Uterus (tissue), 4 donors: ENCODE measurements around the gene CCNY. TPM values are rescaled to one million over a fixed set of nuclear protein-coding genes. Genes with fewer than 3 reads are reported as not detected.

ENCODE experiments used
- DNase-seq, 2 donors: peaks; one replicate each; pipeline ENCODE4 v3.0.0-alpha.2; 2019 to 2020
- H3K27ac ChIP-seq, 2 donors: fragments of 200-600 bp; sonication (generic); 1 replicate in 1 of 2; 2 replicates in 1 of 2; pipeline ENCODE4 v1.5.1; 2016 to 2018
- H3K27me3 ChIP-seq, 2 donors: fragments of 200-600 bp; sonication (generic); one replicate each; pipeline ENCODE4 v1.5.1; 2018 to 2019; ENCODE audit warnings: control low read depth in 1 of 2
- H3K36me3 ChIP-seq, 2 donors: fragments of 200-600 bp; sonication (generic); one replicate each; pipeline ENCODE4 v1.5.1; 2019; ENCODE audit warnings: control low read depth in 1 of 2
- H3K4me1 ChIP-seq, 2 donors: fragments of 200-600 bp; sonication (generic); one replicate each; pipeline ENCODE4 v1.5.1; 2018 to 2019; ENCODE audit warnings: control low read depth in 1 of 2
- H3K4me3 ChIP-seq, 2 donors: fragments of 200-600 bp; sonication (generic); 1 replicate in 1 of 2; 2 replicates in 1 of 2; pipeline ENCODE4 v1.5.1; 2018 to 2019; ENCODE audit warnings: mild to moderate bottlenecking in 1 of 2
- H3K9me3 ChIP-seq, 2 donors: fragments of 200-600 bp; sonication (generic); one replicate each; pipeline ENCODE4 v1.5.1; 2019; ENCODE audit warnings: control low read depth in 1 of 2
- POLR2A ChIP-seq, 2 donors: fragments of 450-650 bp; IDR thresholded peaks; one replicate each; pipeline ENCODE4 v1.6.1; 2016; ENCODE audit warnings: antibody characterized with exemption in 2 of 2, mild to moderate bottlenecking in 1 of 2, moderate library complexity in 1 of 2
- intact Hi-C: fragments of 100-400 bp; cut with DNase I; formaldehyde crosslinking; loops from one replicate; pipeline ENCODE4 v1.15.1; 2023; ENCODE audit warnings: low total_unique reads
- total RNA-seq, 4 donors: library from RNA; depleted of rRNA in 3 of 4; stranded (reverse); fragments of >200 nt in 3 of 4; gene quantifications; one replicate each; pipeline versions ENCODE4 v1.1.0 to v1.2.4, GENCODE V29; 2014 to 2023
- TF ChIP-seq, protein P1 (sequence below), 4 experiments: fragments of 200-600 bp in 2 of 4; fragments of 450-650 bp in 2 of 4; sonication (generic) in 2 of 4; IDR thresholded peaks; one replicate each; pipeline ENCODE4 v1.5.1; 2016 to 2019; ENCODE audit warnings: antibody characterized with exemption in 4 of 4, mild to moderate bottlenecking in 2 of 4, moderate library complexity in 1 of 4
- donor health status: DM: yes; HTN: yes; CAD: no.

The CCNY gene
- total RNA-seq, 4 donors from 2014 or later, result 28.2 to 79.2 (median 46.2) TPM

DNA sequence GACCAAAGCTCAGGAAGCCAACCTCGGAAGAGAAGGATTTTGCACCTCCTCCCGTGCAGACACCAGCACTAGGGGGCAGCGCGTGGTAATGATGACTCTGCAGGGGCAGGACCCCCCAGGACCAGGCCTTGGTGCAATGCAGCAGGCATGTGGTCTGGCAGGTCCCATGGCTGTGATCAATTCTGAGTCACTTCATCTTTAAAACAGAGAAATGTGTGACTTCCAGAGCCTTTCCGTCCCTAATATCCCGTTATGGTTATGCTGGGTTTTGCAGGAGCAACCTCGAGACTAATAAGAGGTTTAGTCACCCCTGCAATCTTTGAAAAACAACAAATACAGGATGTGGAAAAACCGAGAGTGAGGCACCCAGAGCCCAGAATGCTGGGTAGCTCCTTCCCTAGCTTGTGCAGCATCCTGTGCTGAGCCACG lies 238.6 kb downstream of the CCNY start:
- TF ChIP-seq, protein P1, sequence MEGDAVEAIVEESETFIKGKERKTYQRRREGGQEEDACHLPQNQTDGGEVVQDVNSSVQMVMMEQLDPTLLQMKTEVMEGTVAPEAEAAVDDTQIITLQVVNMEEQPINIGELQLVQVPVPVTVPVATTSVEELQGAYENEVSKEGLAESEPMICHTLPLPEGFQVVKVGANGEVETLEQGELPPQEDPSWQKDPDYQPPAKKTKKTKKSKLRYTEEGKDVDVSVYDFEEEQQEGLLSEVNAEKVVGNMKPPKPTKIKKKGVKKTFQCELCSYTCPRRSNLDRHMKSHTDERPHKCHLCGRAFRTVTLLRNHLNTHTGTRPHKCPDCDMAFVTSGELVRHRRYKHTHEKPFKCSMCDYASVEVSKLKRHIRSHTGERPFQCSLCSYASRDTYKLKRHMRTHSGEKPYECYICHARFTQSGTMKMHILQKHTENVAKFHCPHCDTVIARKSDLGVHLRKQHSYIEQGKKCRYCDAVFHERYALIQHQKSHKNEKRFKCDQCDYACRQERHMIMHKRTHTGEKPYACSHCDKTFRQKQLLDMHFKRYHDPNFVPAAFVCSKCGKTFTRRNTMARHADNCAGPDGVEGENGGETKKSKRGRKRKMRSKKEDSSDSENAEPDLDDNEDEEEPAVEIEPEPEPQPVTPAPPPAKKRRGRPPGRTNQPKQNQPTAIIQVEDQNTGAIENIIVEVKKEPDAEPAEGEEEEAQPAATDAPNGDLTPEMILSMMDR (IDR thresholded peaks at IDR 0.05), result no peak
- no peak for TF ChIP-seq POLR2A (IDR thresholded peaks at IDR 0.05)
- intact Hi-C loops, result no loop called here
- Histone ChIP-seq H3K36me3 (no peaks in the 10 kb centered on the region), H3K9me3 (no peaks in the 10 kb centered on the region), H3K27ac (no peak overlapping the region), H3K27me3 (no peaks in the 10 kb centered on the region), H3K4me1 (no peaks in the 10 kb centered on the region), H3K4me3 (no peak overlapping the region)
- no peak for DNase-seq

DNA sequence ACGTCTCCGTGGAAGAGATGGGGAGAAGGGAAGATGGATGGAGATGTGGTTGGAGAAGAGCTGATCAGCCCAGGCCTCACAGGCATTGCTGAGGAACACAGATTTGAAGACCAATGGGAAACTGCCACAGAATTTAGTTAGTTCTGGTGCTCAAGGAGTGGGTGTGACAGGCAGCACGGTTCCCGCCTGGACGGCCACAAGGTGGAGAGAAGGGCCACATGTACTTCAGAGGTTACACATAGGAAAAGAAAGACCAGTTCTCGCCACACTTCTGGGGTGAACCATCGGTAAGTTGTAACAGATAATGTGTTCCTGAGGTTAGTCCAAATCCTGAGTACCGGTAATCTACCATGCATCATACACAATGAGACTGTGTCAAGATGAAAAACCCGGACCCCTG lies 239.3 kb downstream of the CCNY start:
- intact Hi-C loops, result no loop called here

DNA sequence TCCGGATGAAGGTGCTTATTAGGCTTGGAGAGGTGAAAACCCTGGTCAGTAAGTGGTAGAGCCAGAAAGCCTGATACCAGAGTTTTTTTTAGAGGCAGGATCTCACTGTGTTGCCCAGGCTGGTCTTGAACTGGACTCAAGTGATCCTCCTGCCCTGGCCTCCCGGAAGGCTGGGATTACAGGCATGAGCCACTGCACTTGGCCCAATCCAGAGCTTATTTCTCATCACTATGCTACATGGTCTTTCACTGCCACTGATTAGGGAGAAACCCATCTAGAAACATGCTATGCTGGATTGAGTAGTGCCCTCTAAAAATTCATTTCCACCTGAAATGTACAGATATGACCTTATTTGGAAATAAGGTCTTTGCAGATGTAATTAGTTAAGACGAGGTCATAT lies 240.4 kb downstream of the CCNY start:
- no peak overlapping the region for H3K27ac ChIP-seq
- H3K36me3 ChIP-seq, result no peaks in the 10 kb centered on the region
- intact Hi-C loops, result no loop called here
- H3K27me3 ChIP-seq, result no peaks in the 10 kb centered on the region
- H3K4me3 ChIP-seq, result no peak overlapping the region
- no peaks in the 10 kb centered on the region for H3K9me3 ChIP-seq
- no peaks in the 10 kb centered on the region for H3K4me1 ChIP-seq
- DNase-seq, result no peak
- TF ChIP-seq, protein P1 (IDR thresholded peaks at IDR 0.05), result no peak
- no peak for TF ChIP-seq POLR2A (IDR thresholded peaks at IDR 0.05)

More for the DNA sequence above, 239.3 kb downstream of the CCNY start:
- no peak overlapping the region for H3K4me3 ChIP-seq
- H3K27ac ChIP-seq, result no peak overlapping the region
- DNase-seq, result no peak
- H3K27me3 ChIP-seq, result no peaks in the 10 kb centered on the region
- no peaks in the 10 kb centered on the region for H3K36me3 ChIP-seq
- H3K9me3 ChIP-seq, result no peaks in the 10 kb centered on the region
- no peak for TF ChIP-seq POLR2A (IDR thresholded peaks at IDR 0.05)
- TF ChIP-seq, protein P1 (IDR thresholded peaks at IDR 0.05), result no peak
- no peaks in the 10 kb centered on the region for H3K4me1 ChIP-seq

DNA sequence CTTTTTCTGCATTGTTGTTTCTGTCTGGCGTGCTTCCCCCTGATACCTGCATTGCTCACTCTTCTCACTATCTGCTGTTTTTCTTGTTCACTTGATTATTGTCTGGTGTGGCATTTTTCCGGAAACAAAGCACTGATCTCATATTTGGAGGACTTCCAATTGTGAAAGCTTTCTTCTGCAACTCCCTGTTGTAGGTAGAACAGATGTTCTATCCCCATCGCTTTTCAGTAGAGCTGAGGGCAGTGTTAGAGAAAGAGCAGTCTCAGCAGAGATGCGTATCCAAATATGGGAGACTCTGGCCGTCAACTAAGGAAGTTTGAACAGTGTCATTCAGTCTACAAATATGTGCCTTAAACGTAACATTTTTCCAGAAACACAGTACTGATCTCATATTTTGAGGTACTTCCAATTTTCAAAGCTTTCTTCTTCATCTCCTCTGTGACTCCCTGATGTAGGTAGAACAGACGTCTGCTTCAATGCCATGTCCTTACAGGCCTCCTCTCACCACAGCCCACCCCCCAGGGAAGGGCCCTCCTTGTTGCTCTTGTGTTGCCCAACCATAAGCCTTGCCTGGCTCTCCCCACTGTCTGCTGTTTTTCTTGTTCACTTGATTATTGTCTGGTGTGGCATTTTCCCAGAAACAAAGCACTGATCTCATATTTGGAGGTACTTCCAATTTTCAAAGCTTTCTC lies 241.8 kb downstream of the CCNY start:
- H3K4me1 ChIP-seq, result no peaks in the 10 kb centered on the region
- no peak for TF ChIP-seq POLR2A (IDR thresholded peaks at IDR 0.05)
- TF ChIP-seq, protein P1 (IDR thresholded peaks at IDR 0.05), result no peak
- intact Hi-C loops, result no loop called here

DNA sequence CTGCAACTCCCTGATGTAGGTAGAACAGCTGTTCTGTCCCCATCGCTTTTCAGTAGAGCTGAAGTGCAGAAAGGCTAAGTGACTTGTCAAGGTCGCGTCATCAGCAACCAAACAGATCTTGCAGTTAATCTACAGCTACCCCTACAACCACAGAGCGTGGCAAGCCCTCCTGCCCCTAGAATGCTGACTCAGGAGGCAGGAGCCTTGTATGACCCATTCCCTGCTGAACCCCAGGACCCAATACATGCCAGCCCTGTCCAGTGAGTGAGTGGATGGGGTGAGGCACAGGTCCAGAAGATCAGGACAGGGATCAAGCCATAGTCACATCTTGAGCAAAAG lies 242.3 kb downstream of the CCNY start:
- intact Hi-C loops, result no loop called here
- H3K27ac ChIP-seq, result no peak overlapping the region
- H3K4me3 ChIP-seq, result no peak overlapping the region
- TF ChIP-seq POLR2A (IDR thresholded peaks at IDR 0.05), result no peak
- TF ChIP-seq, protein P1 (IDR thresholded peaks at IDR 0.05), result no peak
- H3K36me3 ChIP-seq, result no peaks in the 10 kb centered on the region
- no peaks in the 10 kb centered on the region for H3K4me1 ChIP-seq
- no peaks in the 10 kb centered on the region for H3K27me3 ChIP-seq
- DNase-seq, result no peak
- no peaks in the 10 kb centered on the region for H3K9me3 ChIP-seq

More for the DNA sequence above, 241.8 kb downstream of the CCNY start:
- Histone ChIP-seq H3K27ac (no peak overlapping the region), H3K27me3 (no peaks in the 10 kb centered on the region), H3K36me3 (no peaks in the 10 kb centered on the region), H3K4me3 (no peak overlapping the region), H3K9me3 (no peaks in the 10 kb centered on the region)
- no peak for DNase-seq
